BE2C (cell line): ENCODE data around the gene COPS3.

Experiments
- DNase-seq: peaks from one replicate; pipeline ENCODE4 v3.0.0-alpha.2; 2020
- H3K27me3 ChIP-seq: fragments of 250-450 bp; sonication (Bioruptor Pico); 2 replicates; pipeline ENCODE4 v1.5.1; 2020; ENCODE audit warnings: mild to moderate bottlenecking
- H3K36me3 ChIP-seq: fragments of 250-450 bp; sonication (Bioruptor Pico); 2 replicates; pipeline ENCODE4 v1.5.1; 2020; ENCODE audit warnings: mild to moderate bottlenecking
- H3K4me1 ChIP-seq: fragments of 250-450 bp; sonication (Bioruptor Pico); 2 replicates; pipeline ENCODE4 v1.5.1; 2020
- H3K4me3 ChIP-seq: 2 replicates; pipeline ENCODE4 v1.5.1; 2011; ENCODE audit warnings: low read depth, low read length
- H3K9me3 ChIP-seq: fragments of 250-450 bp; sonication (Bioruptor Pico); 2 replicates; pipeline ENCODE4 v1.5.1; 2020
- TF ChIP-seq, protein P1 (sequence below): IDR thresholded peaks from 2 replicates; pipeline ENCODE4 v1.5.1; 2012; ENCODE audit warnings: mild to moderate bottlenecking, low read depth, low read length

COPS3 gene

DNA sequence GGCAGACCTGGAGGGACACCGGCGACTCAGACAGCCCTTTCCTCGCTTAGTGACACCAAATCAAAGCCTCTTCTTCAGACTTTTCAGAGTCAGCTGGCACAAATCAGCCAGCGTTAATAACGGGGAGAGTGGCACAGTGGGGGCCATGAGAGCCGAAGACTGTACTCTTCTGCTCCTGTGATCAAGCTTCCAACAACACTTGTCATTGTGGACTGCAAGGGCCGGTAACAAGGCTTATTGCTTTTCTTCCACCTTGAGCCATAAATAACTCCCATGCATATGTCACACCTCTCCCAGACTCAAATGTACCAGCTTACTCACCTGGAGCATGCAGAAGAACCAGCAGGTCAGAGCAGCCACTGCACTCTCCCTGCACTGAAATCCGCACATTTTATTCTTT is 56.9 kb downstream of the COPS3 start:
- peaks cover 10% of the 10 kb centered on the region for H3K4me1 ChIP-seq
- peaks cover 5% of the 10 kb centered on the region for H3K36me3 ChIP-seq
- H3K9me3 ChIP-seq, result no peaks in the 10 kb centered on the region
- no peak for DNase-seq
- no peaks in the 10 kb centered on the region for H3K27me3 ChIP-seq
- TF ChIP-seq, protein P1, sequence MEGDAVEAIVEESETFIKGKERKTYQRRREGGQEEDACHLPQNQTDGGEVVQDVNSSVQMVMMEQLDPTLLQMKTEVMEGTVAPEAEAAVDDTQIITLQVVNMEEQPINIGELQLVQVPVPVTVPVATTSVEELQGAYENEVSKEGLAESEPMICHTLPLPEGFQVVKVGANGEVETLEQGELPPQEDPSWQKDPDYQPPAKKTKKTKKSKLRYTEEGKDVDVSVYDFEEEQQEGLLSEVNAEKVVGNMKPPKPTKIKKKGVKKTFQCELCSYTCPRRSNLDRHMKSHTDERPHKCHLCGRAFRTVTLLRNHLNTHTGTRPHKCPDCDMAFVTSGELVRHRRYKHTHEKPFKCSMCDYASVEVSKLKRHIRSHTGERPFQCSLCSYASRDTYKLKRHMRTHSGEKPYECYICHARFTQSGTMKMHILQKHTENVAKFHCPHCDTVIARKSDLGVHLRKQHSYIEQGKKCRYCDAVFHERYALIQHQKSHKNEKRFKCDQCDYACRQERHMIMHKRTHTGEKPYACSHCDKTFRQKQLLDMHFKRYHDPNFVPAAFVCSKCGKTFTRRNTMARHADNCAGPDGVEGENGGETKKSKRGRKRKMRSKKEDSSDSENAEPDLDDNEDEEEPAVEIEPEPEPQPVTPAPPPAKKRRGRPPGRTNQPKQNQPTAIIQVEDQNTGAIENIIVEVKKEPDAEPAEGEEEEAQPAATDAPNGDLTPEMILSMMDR, result no peak
- H3K4me3 ChIP-seq, result no peak overlapping the region

DNA sequence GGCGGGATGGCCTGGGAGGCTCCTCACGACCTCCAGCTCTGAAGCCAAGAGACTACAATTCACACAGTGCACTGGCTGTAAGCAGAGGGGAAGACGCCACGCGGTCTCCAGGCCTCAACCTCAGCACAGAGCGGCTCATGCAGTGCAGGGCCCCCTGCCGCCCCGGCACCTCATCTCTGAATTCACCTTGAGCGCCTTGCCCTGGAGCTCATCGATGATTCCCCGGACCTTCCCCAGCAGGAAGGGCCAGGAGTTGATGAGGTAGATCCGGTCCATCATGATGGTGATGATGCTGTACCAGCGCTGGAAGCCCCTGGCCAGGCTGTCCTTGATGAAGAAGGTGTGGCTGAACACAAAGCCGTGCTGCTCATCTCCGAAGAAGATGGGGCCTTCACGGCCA is 57.3 kb downstream of the COPS3 start:
- Histone ChIP-seq H3K9me3 (no peaks in the 10 kb centered on the region), H3K36me3 (peaks cover 5% of the 10 kb centered on the region), H3K4me3 (no peak overlapping the region), H3K27me3 (no peaks in the 10 kb centered on the region), H3K4me1 (peaks cover 7% of the 10 kb centered on the region; the same call in 1 of the 2 replicates)
- DNase-seq, result no peak
- TF ChIP-seq, protein P1, result no peak

DNA sequence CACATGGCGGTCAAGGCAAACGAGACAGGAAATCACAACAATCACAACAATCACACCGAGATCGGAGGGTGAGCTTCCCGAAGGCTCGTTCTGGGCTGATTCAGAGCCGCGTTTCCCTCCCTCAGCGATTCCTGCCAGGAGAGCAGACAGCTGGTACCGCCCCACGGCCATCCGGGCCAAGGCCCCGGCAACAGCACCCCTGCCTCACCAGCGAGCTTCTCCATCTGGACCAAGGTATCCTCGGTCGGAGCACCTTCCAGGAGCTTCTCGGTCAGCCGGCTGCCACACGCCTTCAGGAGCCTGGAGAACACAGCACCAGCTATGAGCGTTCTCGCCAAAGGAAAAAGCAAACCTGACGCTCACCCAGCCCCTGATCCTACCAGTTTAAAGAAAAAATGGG is 59.7 kb downstream of the COPS3 start:
- Histone ChIP-seq H3K27me3 (no peaks in the 10 kb centered on the region), H3K9me3 (no peaks in the 10 kb centered on the region), H3K36me3 (peaks cover 5% of the 10 kb centered on the region), H3K4me1 (no peaks in the 10 kb centered on the region), H3K4me3 (no peak overlapping the region)
- TF ChIP-seq, protein P1, result no peak
- DNase-seq, result no peak

DNA sequence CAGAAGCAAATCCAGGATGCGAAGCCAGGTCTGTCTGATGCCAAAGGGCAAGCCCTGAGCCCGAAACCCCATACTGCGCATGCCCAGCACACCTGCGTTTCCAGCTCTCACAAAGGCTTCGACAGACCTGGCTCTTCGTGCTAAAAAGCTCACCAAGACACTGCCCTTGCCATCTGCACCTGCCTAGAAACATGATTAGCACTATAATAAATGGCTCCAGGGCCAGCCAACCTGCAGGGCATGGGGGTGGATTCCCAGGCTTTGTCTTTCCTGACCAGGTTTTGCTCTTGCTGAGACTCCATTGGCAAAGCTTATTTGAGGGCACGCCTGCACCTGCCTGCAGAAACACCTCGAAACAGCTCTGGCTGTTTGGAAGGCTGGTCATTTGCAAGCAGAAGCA is 60.5 kb downstream of the COPS3 start:
- no peaks in the 10 kb centered on the region for H3K27me3 ChIP-seq
- H3K4me3 ChIP-seq, result no peak overlapping the region
- H3K36me3 ChIP-seq, result peaks cover 5% of the 10 kb centered on the region
- TF ChIP-seq, protein P1, result no peak
- no peaks in the 10 kb centered on the region for H3K9me3 ChIP-seq
- no peak for DNase-seq
- H3K4me1 ChIP-seq, result no peaks in the 10 kb centered on the region

DNA sequence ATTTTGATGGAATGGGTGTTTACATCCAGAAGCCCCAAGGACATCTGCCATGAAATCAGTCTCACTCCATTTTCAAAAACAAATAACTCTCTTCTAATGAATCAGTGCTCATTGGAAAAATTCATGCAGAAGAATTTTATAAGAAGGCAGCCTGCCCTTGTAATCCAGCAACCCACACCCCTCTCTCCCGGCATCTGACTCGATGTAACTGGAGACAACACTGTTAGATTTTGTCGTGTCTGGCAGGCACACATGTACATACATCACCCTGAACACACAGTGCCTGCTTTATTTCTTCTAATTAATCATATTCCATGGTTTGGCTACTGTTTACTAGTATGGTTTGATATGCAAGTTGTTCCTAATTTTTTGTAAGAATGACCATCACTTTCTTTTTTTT is 63.1 kb downstream of the COPS3 start:
- TF ChIP-seq, protein P1, result no peak
- H3K4me3 ChIP-seq, result no peak overlapping the region
- H3K9me3 ChIP-seq, result no peaks in the 10 kb centered on the region
- DNase-seq, result no peak
- no peaks in the 10 kb centered on the region for H3K4me1 ChIP-seq
- no peaks in the 10 kb centered on the region for H3K27me3 ChIP-seq
- H3K36me3 ChIP-seq, result peaks cover 3% of the 10 kb centered on the region; the same call in 1 of the 2 replicates

DNA sequence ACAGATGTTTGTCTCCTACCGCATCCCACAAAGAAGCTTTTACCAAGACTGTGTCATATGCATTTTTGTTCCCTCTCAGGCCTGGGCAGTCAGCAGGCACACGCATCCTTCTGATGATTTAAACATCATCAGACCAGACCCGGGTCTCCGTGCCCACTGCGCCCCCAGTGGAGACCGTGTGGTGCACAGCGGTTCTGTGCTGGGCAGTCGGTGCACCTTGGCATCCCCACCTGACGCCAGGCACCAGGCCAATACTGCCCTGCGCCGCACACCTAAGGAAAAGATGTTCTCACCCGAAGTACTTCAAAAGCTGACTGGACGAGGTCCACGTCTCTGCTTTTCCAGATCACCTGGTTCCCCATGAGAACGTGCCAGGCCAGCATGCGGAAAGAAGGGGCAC is 64.3 kb downstream of the COPS3 start:
- Histone ChIP-seq H3K36me3 (0 out of 2 replicates have a peak, but pooled peaks cover 3% of the 10 kb centered on the region), H3K27me3 (no peaks in the 10 kb centered on the region), H3K4me3 (no peak overlapping the region), H3K4me1 (no peaks in the 10 kb centered on the region), H3K9me3 (no peaks in the 10 kb centered on the region)
- no peak for DNase-seq
- TF ChIP-seq, protein P1, result no peak
